H1 (cell line): ENCODE data around the gene NRXN3. TPM values are rescaled to one million over a fixed set of nuclear protein-coding genes. Genes with fewer than 3 reads are reported as not detected.

Experiments used
- CTCF ChIA-PET: fragments of 300-600 bp; sonication (Branson Sonifier 250); formaldehyde crosslinking; loops from one replicate; lab custom pipeline; 2021; ENCODE audit not compliant: partially characterized antibody; lab: Charles Lee
- POLR2A ChIA-PET: fragments of 300-600 bp; sonication (Branson Sonifier 250); formaldehyde crosslinking; loops from one replicate; lab custom pipeline; 2021; ENCODE audit warnings: inconsistent platforms; ENCODE audit not compliant: partially characterized antibody; lab: Charles Lee
- DNase-seq, 2 experiments: peaks; one replicate each; pipeline versions ENCODE4 v3.0.0 to v3.0.0-alpha.2; 2010 to 2022; ENCODE audit warnings: low spot score in 2 of 2, low read depth in 1 of 2, mixed read lengths in 1 of 2
- FAIRE-seq: peaks from 2 replicates; lab custom pipeline; 2011; peaks lifted over from hg19 to GRCh38; lab: Jason Lieb, UNC
- H2AFZ ChIP-seq: 2 replicates; pipeline ENCODE4 v1.8.1; 2012; ENCODE audit warnings: low read length, inconsistent platforms
- H2AK5ac ChIP-seq: 2 replicates; pipeline ENCODE4 v1.6.1; 2013; ENCODE audit warnings: low read depth, low read length
- H2BK120ac ChIP-seq: replicated peaks from 2 replicates; pipeline ENCODE3; 2013; ENCODE audit warnings: low read depth, low read length, inconsistent platforms
- H2BK12ac ChIP-seq: 2 replicates; pipeline ENCODE4 v1.6.1; 2013; ENCODE audit warnings: low read depth, low read length
- H2BK15ac ChIP-seq: 2 replicates; pipeline ENCODE4 v1.6.1; 2013; ENCODE audit warnings: low read length
- H2BK20ac ChIP-seq: 2 replicates; pipeline ENCODE4 v1.6.1; 2013; ENCODE audit warnings: low read length
- H2BK5ac ChIP-seq: 2 replicates; pipeline ENCODE4 v1.6.1; 2013; ENCODE audit warnings: low read depth, low read length
- H3K14ac ChIP-seq: 2 replicates; pipeline ENCODE4 v1.6.1; 2013; ENCODE audit warnings: inconsistent platforms; ENCODE audit not compliant: insufficient read length
- H3K18ac ChIP-seq: 2 replicates; pipeline ENCODE4 v1.6.1; 2013; ENCODE audit warnings: low read length; ENCODE audit errors: extremely low read depth
- H3K23ac ChIP-seq: 2 replicates; pipeline ENCODE4 v1.6.1; 2013; ENCODE audit warnings: inconsistent platforms; ENCODE audit not compliant: insufficient read length
- H3K23me2 ChIP-seq: 2 replicates; pipeline ENCODE4 v1.6.1; 2013; ENCODE audit warnings: low read depth, low read length
- H3K27ac ChIP-seq: 2 replicates; pipeline ENCODE4 v1.6.1; 2011; ENCODE audit warnings: low read depth, low read length, inconsistent platforms
- H3K27me3 ChIP-seq, 4 experiments: replicated peaks in 1 of 4; 1 replicate in 1 of 4; 2 replicates in 3 of 4; pipeline versions ENCODE4 v1.6.1 to v1.8.1; 2011 to 2013; ENCODE audit warnings: low read length in 3 of 4, mild to moderate bottlenecking in 3 of 4, inconsistent platforms in 2 of 4, mixed read lengths in 2 of 4, moderate library complexity in 1 of 4; ENCODE audit not compliant: control insufficient read depth in 3 of 4, insufficient read depth in 3 of 4; ENCODE audit errors: extremely low read depth in 1 of 4
- H3K36me3 ChIP-seq, 4 experiments: 2 replicates each; pipeline versions ENCODE4 v1.6.1 to v1.8.1; 2011 to 2013; ENCODE audit warnings: mild to moderate bottlenecking in 4 of 4, low read length in 3 of 4, moderate library complexity in 2 of 4, control low read depth in 1 of 4, inconsistent platforms in 1 of 4; ENCODE audit not compliant: insufficient read depth in 4 of 4, control insufficient read depth in 2 of 4
- H3K4ac ChIP-seq: replicated peaks from 2 replicates; pipeline ENCODE3; 2013; ENCODE audit warnings: low read length, low read depth, mixed read lengths, inconsistent platforms; ENCODE audit not compliant: insufficient read length
- H3K4me1 ChIP-seq, 4 experiments: replicated peaks in 1 of 4; 1 replicate in 1 of 4; 2 replicates in 3 of 4; pipeline versions ENCODE4 v1.6.1 to v1.8.1; 2011 to 2013; ENCODE audit warnings: low read length in 3 of 4, inconsistent platforms in 2 of 4, mixed read lengths in 1 of 4; ENCODE audit not compliant: insufficient read depth in 4 of 4, control insufficient read depth in 3 of 4
- H3K4me2 ChIP-seq, 2 experiments: 2 replicates each; pipeline versions ENCODE4 v1.6.1 to v1.8.1; 2011 to 2013; ENCODE audit warnings: low read depth in 2 of 2, low read length in 2 of 2, control low read depth in 1 of 2, inconsistent platforms in 1 of 2, mild to moderate bottlenecking in 1 of 2; ENCODE audit not compliant: insufficient read depth in 1 of 2
- H3K4me3 ChIP-seq, 4 experiments: fragments of 200-600, 300-600 bp in 1 of 4; sonication (generic), shearing (Covaris generic), sonication (Bioruptor Twin) in 1 of 4; 2 replicates each; pipeline versions ENCODE4 v1.5.1 to v1.8.1; 2011 to 2016; ENCODE audit warnings: low read length in 4 of 4, low read depth in 3 of 4, control low read depth in 2 of 4, inconsistent platforms in 2 of 4, mild to moderate bottlenecking in 2 of 4, mixed read lengths in 1 of 4, moderate library complexity in 1 of 4; ENCODE audit not compliant: insufficient read depth in 2 of 4; ENCODE audit errors: extremely low read depth in 1 of 4
- H3K56ac ChIP-seq: replicated peaks from 2 replicates; pipeline ENCODE3; 2013; ENCODE audit warnings: low read depth, mild to moderate bottlenecking, mixed read lengths, low read length, inconsistent platforms; ENCODE audit not compliant: insufficient read length
- H3K79me1 ChIP-seq: 2 replicates; pipeline ENCODE4 v1.6.1; 2013; ENCODE audit warnings: low read depth, low read length, control low read depth
- H3K79me2 ChIP-seq, 2 experiments: 2 replicates each; pipeline versions ENCODE4 v1.6.1 to v1.8.1; 2012 to 2013; ENCODE audit warnings: low read length in 2 of 2, mild to moderate bottlenecking in 2 of 2, inconsistent platforms in 1 of 2; ENCODE audit not compliant: insufficient read depth in 2 of 2, control insufficient read depth in 1 of 2
- H3K9ac ChIP-seq, 4 experiments: replicated peaks in 1 of 4; 1 replicate in 1 of 4; 2 replicates in 3 of 4; pipeline versions ENCODE4 v1.6.1 to v1.8.1; 2011 to 2013; ENCODE audit warnings: low read depth in 3 of 4, low read length in 3 of 4, control low read depth in 2 of 4, mild to moderate bottlenecking in 2 of 4, moderate library complexity in 2 of 4, inconsistent platforms in 1 of 4; ENCODE audit errors: extremely low read depth in 1 of 4
- H3K9me3 ChIP-seq, 2 experiments: 2 replicates each; pipeline versions ENCODE4 v1.6.1 to v1.8.1; 2012 to 2013; ENCODE audit warnings: mild to moderate bottlenecking in 2 of 2, moderate library complexity in 2 of 2, control low read depth in 1 of 2, inconsistent platforms in 1 of 2, low read depth in 1 of 2, low read length in 1 of 2, mixed read lengths in 1 of 2; ENCODE audit not compliant: insufficient read depth in 2 of 2
- H4K20me1 ChIP-seq, 2 experiments: replicated peaks in 1 of 2; 2 replicates each; pipeline versions ENCODE3 to v1.8.1; 2011 to 2013; ENCODE audit warnings: inconsistent platforms in 2 of 2, low read length in 2 of 2, mild to moderate bottlenecking in 1 of 2; ENCODE audit not compliant: insufficient read depth in 2 of 2, control insufficient read depth in 1 of 2
- H4K5ac ChIP-seq: 2 replicates; pipeline ENCODE4 v1.6.1; 2013; ENCODE audit warnings: low read length, low read depth, mixed read lengths, inconsistent platforms; ENCODE audit not compliant: insufficient read length
- H4K8ac ChIP-seq: 2 replicates; pipeline ENCODE4 v1.8.0; 2013; ENCODE audit warnings: mild to moderate bottlenecking, moderate library complexity, low read length, inconsistent platforms; ENCODE audit not compliant: insufficient read depth; ENCODE audit errors: extremely low read depth
- H4K91ac ChIP-seq: replicated peaks from 2 replicates; pipeline ENCODE3; 2013; ENCODE audit warnings: low read length, mixed read lengths, inconsistent platforms; ENCODE audit not compliant: insufficient read length
- ATF2 ChIP-seq: IDR thresholded peaks from 2 replicates; pipeline ENCODE4 v1.6.1; 2012; ENCODE audit warnings: low read length, inconsistent platforms
- ATF3 ChIP-seq: IDR thresholded peaks from 2 replicates; pipeline ENCODE4 v1.6.1; 2011; ENCODE audit warnings: low read depth, mild to moderate bottlenecking, low read length; ENCODE audit not compliant: insufficient read depth
- JUND ChIP-seq: IDR thresholded peaks from 2 replicates; pipeline ENCODE4 v1.6.1; 2011; ENCODE audit warnings: mild to moderate bottlenecking, improper control_type of control experiment, low read length
- NRF1 ChIP-seq: IDR thresholded peaks from 2 replicates; pipeline ENCODE4 v1.6.1; 2011; ENCODE audit warnings: mild to moderate bottlenecking, low read depth, low read length, improper control_type of control experiment
- RNF2 ChIP-seq: fragments of 200-900, 300-1000 bp; sonication (generic); IDR thresholded peaks from 2 replicates; pipeline ENCODE4 v1.7.1; 2016; ENCODE audit warnings: borderline replicate concordance, low read depth, mild to moderate bottlenecking, antibody characterized with exemption, low read length; ENCODE audit not compliant: poor library complexity, severe bottlenecking; ENCODE audit errors: missing control alignments
- SIRT6 ChIP-seq: IDR thresholded peaks from one replicate; pipeline ENCODE4 v1.7.1; 2012; ENCODE audit warnings: low read length, inconsistent platforms
- SP4 ChIP-seq: IDR thresholded peaks from 2 replicates; pipeline ENCODE4 v1.6.1; 2012; ENCODE audit warnings: low read length, inconsistent platforms
- WGBS, 2 experiments: shearing (Covaris generic) in 1 of 2; methylation state at CpG; one replicate each; pipeline versions ENCODE4 v1.1.6 to v1.1.7; 2013 to 2015; ENCODE audit warnings: low lambda C conversion rate in 2 of 2, mixed read lengths in 2 of 2, inconsistent platforms in 1 of 2, low coverage in 1 of 2, missing lambda C conversion rate in 1 of 2; ENCODE audit not compliant: insufficient replicate concordance in 2 of 2, insufficient coverage in 1 of 2, insufficient read length in 1 of 2; ENCODE audit errors: extremely low coverage in 1 of 2, missing lambda C conversion rate in 1 of 2; 5-methylcytosine and 5-hydroxymethylcytosine counted together
- polyA plus RNA-seq, 7 experiments: library from polyadenylated mRNA; depleted of rRNA in 3 of 7; stranded (reverse) in 5 of 7; unstranded in 2 of 7; fragments of >200 nt in 5 of 7; fragments of 200-250 nt in 2 of 7; gene quantifications; 1 replicate in 5 of 7; 2 replicates in 1 of 7; 4 replicates in 1 of 7; pipeline versions ENCODE4 v1.2.1 to v1.2.3, GENCODE V29; 2011 to 2013; ENCODE audit warnings: missing spikeins in 2 of 7, mixed read lengths in 2 of 7
- total RNA-seq: library from RNA; stranded (reverse); fragmentation: NEBNext Ultra II Directional; extraction: Animal tissue kit (Norgen Biotek cat#: 25700); gene quantifications from 2 replicates; pipeline ENCODE4 v1.2.1, GENCODE V29; 2021

The NRXN3 gene
- total and polyA plus RNA-seq, 2 of the 8 experiments (the other 6 are each of a cell fraction or from before 2014, with no cell fraction given), result 2.6 to 4.1 TPM

GRCh38 chr14:78251308-78251707 lies 81.1 kb downstream of the NRXN3 start:
- Histone ChIP-seq H3K23ac (no peak overlapping the region), H2BK120ac (no peak overlapping the region), H3K27me3 (no peaks in the 10 kb centered on the region; a peak in 1 of 7 replicates), H2BK20ac (no peak overlapping the region), H3K9ac (no peak overlapping the region), H3K18ac (no peak overlapping the region), H3K56ac (no peak overlapping the region), H3K4ac (no peak overlapping the region), H3K14ac (no peak overlapping the region), H4K20me1 (no peaks in the 10 kb centered on the region), H2BK12ac (no peak overlapping the region), H3K27ac (no peak overlapping the region), H4K8ac (no peak overlapping the region), H3K4me3 (no peak overlapping the region), H2AFZ (no peak overlapping the region), H2AK5ac (no peak overlapping the region), H3K79me2 (no peaks in the 10 kb centered on the region), H4K5ac (no peak overlapping the region), H3K4me1 (peaks cover 0 to 3% (median 0%) of the 10 kb centered on the region in 4 experiments; a peak in 1 of 7 replicates), H3K79me1 (no peaks in the 10 kb centered on the region), H3K23me2 (no peaks in the 10 kb centered on the region), H2BK5ac (no peak overlapping the region), H3K4me2 (no peak overlapping the region), H2BK15ac (no peak overlapping the region), H3K36me3 (no peaks in the 10 kb centered on the region; a peak in 1 of 8 replicates)
- no peak for FAIRE-seq
- POLR2A ChIA-PET, result no interaction called here
- CTCF ChIA-PET, result no interaction called here
- WGBS, 2 experiments, result 84% methylated on average over 5 of the region's 5 CpGs; no CpG with 5 or more reads in 1 of the 2 experiments
- no peak for DNase-seq
- TF ChIP-seq SP4 (no peak), ATF3 (no peak), JUND (no peak), RNF2 (no peak), ATF2 (no peak), NRF1 (no peak), SIRT6 (no peak)
- TF ChIP-seq, all 59 proteins: peak for 0
- Histone ChIP-seq H4K91ac (no peak overlapping the region), H3K9me3 (no peaks in the 10 kb centered on the region)
